HL-60 (cell line): ENCODE results near the gene MOBP.

Experiments
- DNase-seq, 2 experiments: peaks; one replicate each; pipeline ENCODE4 v3.0.0-alpha.2; 2010 to 2020; ENCODE audit warnings: low read depth in 1 of 2, low spot score in 1 of 2
- H3K27ac ChIP-seq: fragments of 250-450 bp; sonication (Bioruptor Pico); replicated peaks from 2 replicates; pipeline ENCODE4 v1.5.1; 2020; ENCODE audit warnings: mild to moderate bottlenecking, moderate library complexity
- H3K27me3 ChIP-seq: fragments of 250-450 bp; sonication (Bioruptor Pico); 2 replicates; pipeline ENCODE4 v1.5.1; 2021; ENCODE audit warnings: mild to moderate bottlenecking, moderate library complexity; ENCODE audit not compliant: insufficient read depth, poor library complexity, severe bottlenecking
- H3K4me3 ChIP-seq: replicated peaks from 2 replicates; pipeline ENCODE4 v1.5.1; 2011; ENCODE audit warnings: mild to moderate bottlenecking, control low read depth, low read length; ENCODE audit not compliant: insufficient read depth
- CTCF ChIP-seq: IDR thresholded peaks from one replicate; pipeline ENCODE4 v1.5.1; 2011; ENCODE audit warnings: low read length, control low read depth, inconsistent platforms; ENCODE audit not compliant: insufficient read depth
- GABPA ChIP-seq: IDR thresholded peaks from 2 replicates; pipeline ENCODE4 v1.6.1; 2012; ENCODE audit warnings: low read depth
- POLR2AphosphoS5 ChIP-seq: IDR thresholded peaks from 2 replicates; pipeline ENCODE4 v1.6.1; 2012; ENCODE audit warnings: low read depth
- SPI1 ChIP-seq: IDR thresholded peaks from 2 replicates; pipeline ENCODE4 v1.6.1; 2012; ENCODE audit warnings: low read depth, mild to moderate bottlenecking, borderline replicate concordance
- TF ChIP-seq, protein P1 (sequence below): IDR thresholded peaks from 2 replicates; pipeline ENCODE4 v1.6.1; 2012; ENCODE audit warnings: low read depth; ENCODE audit not compliant: insufficient replicate concordance

MOBP gene

GRCh38 chr3:39531665-39532064, 64.2 kb downstream of the MOBP start:
- no peak for TF ChIP-seq POLR2AphosphoS5
- no peak for TF ChIP-seq CTCF
- TF ChIP-seq SPI1 = no peak
- no peak for TF ChIP-seq GABPA
- TF ChIP-seq, protein P1, sequence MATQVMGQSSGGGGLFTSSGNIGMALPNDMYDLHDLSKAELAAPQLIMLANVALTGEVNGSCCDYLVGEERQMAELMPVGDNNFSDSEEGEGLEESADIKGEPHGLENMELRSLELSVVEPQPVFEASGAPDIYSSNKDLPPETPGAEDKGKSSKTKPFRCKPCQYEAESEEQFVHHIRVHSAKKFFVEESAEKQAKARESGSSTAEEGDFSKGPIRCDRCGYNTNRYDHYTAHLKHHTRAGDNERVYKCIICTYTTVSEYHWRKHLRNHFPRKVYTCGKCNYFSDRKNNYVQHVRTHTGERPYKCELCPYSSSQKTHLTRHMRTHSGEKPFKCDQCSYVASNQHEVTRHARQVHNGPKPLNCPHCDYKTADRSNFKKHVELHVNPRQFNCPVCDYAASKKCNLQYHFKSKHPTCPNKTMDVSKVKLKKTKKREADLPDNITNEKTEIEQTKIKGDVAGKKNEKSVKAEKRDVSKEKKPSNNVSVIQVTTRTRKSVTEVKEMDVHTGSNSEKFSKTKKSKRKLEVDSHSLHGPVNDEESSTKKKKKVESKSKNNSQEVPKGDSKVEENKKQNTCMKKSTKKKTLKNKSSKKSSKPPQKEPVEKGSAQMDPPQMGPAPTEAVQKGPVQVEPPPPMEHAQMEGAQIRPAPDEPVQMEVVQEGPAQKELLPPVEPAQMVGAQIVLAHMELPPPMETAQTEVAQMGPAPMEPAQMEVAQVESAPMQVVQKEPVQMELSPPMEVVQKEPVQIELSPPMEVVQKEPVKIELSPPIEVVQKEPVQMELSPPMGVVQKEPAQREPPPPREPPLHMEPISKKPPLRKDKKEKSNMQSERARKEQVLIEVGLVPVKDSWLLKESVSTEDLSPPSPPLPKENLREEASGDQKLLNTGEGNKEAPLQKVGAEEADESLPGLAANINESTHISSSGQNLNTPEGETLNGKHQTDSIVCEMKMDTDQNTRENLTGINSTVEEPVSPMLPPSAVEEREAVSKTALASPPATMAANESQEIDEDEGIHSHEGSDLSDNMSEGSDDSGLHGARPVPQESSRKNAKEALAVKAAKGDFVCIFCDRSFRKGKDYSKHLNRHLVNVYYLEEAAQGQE = no peak
- no peak for DNase-seq
- no peak overlapping the region for H3K4me3 ChIP-seq
- H3K27ac ChIP-seq = no peak overlapping the region
- no peaks in the 10 kb centered on the region for H3K27me3 ChIP-seq

DNA sequence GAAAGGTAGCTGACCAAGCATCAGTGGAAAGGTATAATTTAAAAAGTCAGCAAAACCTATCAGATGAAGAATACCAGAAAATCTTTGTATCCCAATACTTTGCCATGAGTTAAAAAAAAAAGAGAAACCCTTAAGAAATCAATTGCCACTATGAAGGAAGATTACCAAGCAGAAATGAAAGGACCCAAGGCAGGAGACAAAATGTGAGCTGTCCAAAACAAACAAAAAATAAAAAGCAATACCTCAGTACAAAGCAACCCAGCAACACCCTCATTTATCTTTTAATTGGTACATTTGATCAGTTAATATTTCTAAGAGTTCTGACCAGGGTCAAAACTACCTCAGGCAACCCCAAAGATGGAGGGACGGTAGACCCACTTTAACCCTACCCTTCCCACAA, 65.3 kb downstream of the MOBP start:
- Histone ChIP-seq H3K4me3 (no peak overlapping the region), H3K27me3 (no peaks in the 10 kb centered on the region), H3K27ac (no peak overlapping the region)
- no peak for TF ChIP-seq POLR2AphosphoS5
- TF ChIP-seq, protein P1 = no peak
- TF ChIP-seq GABPA = no peak
- TF ChIP-seq SPI1 = no peak
- TF ChIP-seq CTCF = no peak
- DNase-seq = no peak

GRCh38 chr3:39533226-39533625, 65.7 kb downstream of the MOBP start:
- no peak for DNase-seq
- H3K4me3 ChIP-seq = no peak overlapping the region
- H3K27ac ChIP-seq = no peak overlapping the region
- TF ChIP-seq SPI1 (no peak), CTCF (no peak), POLR2AphosphoS5 (no peak)
- H3K27me3 ChIP-seq = no peaks in the 10 kb centered on the region

GRCh38 chr3:39540162-39540921, 72.9 kb downstream of the MOBP start:
- TF ChIP-seq POLR2AphosphoS5 (no peak), GABPA (no peak), SPI1 (no peak), CTCF (no peak)
- TF ChIP-seq, protein P1 = no peak
- no peak for DNase-seq
- H3K27ac ChIP-seq = no peak overlapping the region
- no peak overlapping the region for H3K4me3 ChIP-seq
- H3K27me3 ChIP-seq = peaks cover 2% of the 10 kb centered on the region
